Measurements from ENCODE around the gene PTPRE.

DNA sequence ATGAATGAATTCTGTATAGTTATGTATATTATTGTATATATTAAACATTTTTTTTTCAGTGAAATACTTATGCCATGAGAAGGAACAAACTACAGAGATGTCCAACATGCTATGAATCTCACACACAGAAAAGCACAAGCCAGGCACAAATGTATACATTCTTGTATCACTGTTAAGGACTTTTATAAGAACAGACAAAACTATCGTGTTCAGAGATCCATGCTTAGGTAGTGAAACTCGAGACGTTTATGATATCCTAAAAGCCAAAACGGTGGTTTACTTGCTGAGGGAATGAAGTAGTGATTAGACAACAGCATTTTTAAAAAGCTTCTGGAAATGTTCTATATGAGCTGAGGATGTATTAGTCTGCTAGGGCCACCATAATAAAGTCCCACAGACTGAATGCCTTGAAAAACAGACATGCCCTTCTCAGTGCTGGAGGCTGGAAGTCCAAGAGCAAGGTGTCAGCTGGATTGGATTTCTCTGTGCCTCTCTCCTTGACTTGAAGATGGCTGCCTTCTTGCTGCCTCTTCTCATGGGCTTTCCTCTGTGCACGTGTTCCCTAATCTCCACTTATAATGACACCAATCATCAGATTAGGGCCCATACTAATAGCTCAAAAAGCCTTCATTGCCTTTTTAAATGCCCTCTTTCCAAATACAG lies 215.0 kb downstream of the PTPRE start:
- TF ChIP-seq POLR2A (IDR thresholded peaks at IDR 0.05; ENCODE audit: low read length), result no peak
- no peak for TF ChIP-seq GATA1 (IDR thresholded peaks at IDR 0.05; ENCODE audit: low read depth, low read length)

Data from erythroblast (primary cell).